Lower leg skin (tissue), 3 donors: ENCODE data around the gene NFYC.

Source experiments
- POLR2A ChIP-seq, 2 donors: fragments of 450-650 bp; IDR thresholded peaks; one replicate each; pipeline ENCODE4 v1.6.1; 2016 to 2017; ENCODE audit warnings: antibody characterized with exemption in 2 of 2, mild to moderate bottlenecking in 1 of 2, moderate library complexity in 1 of 2
- TF ChIP-seq, protein P1 (sequence below), 3 donors: fragments of 450-650 bp; IDR thresholded peaks; one replicate each; pipeline ENCODE4 v1.5.1; 2016; ENCODE audit warnings: antibody characterized with exemption in 3 of 3, mild to moderate bottlenecking in 3 of 3, moderate library complexity in 2 of 3

GRCh38 chr1:40750451-40750908 lies 59.0 kb downstream of the NFYC start:
- TF ChIP-seq, protein P1, sequence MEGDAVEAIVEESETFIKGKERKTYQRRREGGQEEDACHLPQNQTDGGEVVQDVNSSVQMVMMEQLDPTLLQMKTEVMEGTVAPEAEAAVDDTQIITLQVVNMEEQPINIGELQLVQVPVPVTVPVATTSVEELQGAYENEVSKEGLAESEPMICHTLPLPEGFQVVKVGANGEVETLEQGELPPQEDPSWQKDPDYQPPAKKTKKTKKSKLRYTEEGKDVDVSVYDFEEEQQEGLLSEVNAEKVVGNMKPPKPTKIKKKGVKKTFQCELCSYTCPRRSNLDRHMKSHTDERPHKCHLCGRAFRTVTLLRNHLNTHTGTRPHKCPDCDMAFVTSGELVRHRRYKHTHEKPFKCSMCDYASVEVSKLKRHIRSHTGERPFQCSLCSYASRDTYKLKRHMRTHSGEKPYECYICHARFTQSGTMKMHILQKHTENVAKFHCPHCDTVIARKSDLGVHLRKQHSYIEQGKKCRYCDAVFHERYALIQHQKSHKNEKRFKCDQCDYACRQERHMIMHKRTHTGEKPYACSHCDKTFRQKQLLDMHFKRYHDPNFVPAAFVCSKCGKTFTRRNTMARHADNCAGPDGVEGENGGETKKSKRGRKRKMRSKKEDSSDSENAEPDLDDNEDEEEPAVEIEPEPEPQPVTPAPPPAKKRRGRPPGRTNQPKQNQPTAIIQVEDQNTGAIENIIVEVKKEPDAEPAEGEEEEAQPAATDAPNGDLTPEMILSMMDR (IDR thresholded peaks at IDR 0.05): no peak
- no peak for TF ChIP-seq POLR2A (IDR thresholded peaks at IDR 0.05)
